Mesothelial cell of epicardium (in vitro differentiated cells): ENCODE data around the gene GALNT9. TPM values are rescaled to one million over a fixed set of nuclear protein-coding genes. Genes with fewer than 3 reads are reported as not detected.

Experiments used
- DNase-seq, 2 experiments: peaks; one replicate each; pipeline ENCODE4 v3.0.0; 2021; ENCODE audit warnings: low spot score in 2 of 2; ENCODE audit not compliant: unreplicated experiment in 2 of 2
- H3K27ac Mint-ChIP-seq: 2 replicates; pipeline ENCODE4 v1.8.0; 2021; ENCODE audit warnings: mixed read lengths
- H3K27me3 Mint-ChIP-seq: 2 replicates; pipeline ENCODE4 v1.8.0; 2021; ENCODE audit warnings: low read depth, mixed read lengths
- H3K36me3 Mint-ChIP-seq: 2 replicates; pipeline ENCODE4 v1.8.0; 2021; ENCODE audit warnings: mixed read lengths
- H3K4me1 Mint-ChIP-seq: 2 replicates; pipeline ENCODE4 v1.8.0; 2021; ENCODE audit warnings: mixed read lengths
- H3K4me3 Mint-ChIP-seq: 2 replicates; pipeline ENCODE4 v1.8.0; 2021; ENCODE audit warnings: mild to moderate bottlenecking, moderate library complexity, mixed read lengths
- H3K9me3 Mint-ChIP-seq: 2 replicates; pipeline ENCODE4 v1.8.0; 2021; ENCODE audit warnings: mixed read lengths
- CTCF ChIP-seq: fragments of 200-600 bp; sonication (generic); IDR thresholded peaks from one replicate; pipeline ENCODE4 v1.5.0; 2021; ENCODE audit warnings: antibody characterized with exemption; ENCODE audit not compliant: unreplicated experiment
- total RNA-seq: library from RNA; stranded (reverse); gene quantifications from 3 replicates; pipeline ENCODE4 v1.2.1, GENCODE V29; 2021

Gene GALNT9
- total RNA-seq, 1 donor from 2014 or later = 4.8 TPM

GRCh38 chr12:132353811-132354210 lies 24.4 kb upstream of the GALNT9 start:
- Mint-ChIP-seq H3K4me1 (peaks cover 4% of the 10 kb centered on the region), H3K27me3 (peaks cover 46% of the 10 kb centered on the region), H3K36me3 (no peaks in the 10 kb centered on the region), H3K27ac (no peak overlapping the region), H3K4me3 (no peak overlapping the region), H3K9me3 (no peaks in the 10 kb centered on the region)
- DNase-seq = no peak
- no peak for TF ChIP-seq CTCF

- Mint-ChIP-seq H3K27ac (no peak overlapping the region), H3K9me3 (no peaks in the 10 kb centered on the region), H3K27me3 (peaks cover 51% of the 10 kb centered on the region), H3K4me3 (no peak overlapping the region), H3K36me3 (no peaks in the 10 kb centered on the region), H3K4me1 (peaks cover 4% of the 10 kb centered on the region)
- no peak for DNase-seq
- no peak for TF ChIP-seq CTCF
Observed at GRCh38 chr12:132352896-132353800, 23.8 kb upstream of the GALNT9 start.

GRCh38 chr12:132351751-132352495 lies 22.5 kb upstream of the GALNT9 start:
- peaks cover 4% of the 10 kb centered on the region for H3K4me1 Mint-ChIP-seq
- peaks cover 50% of the 10 kb centered on the region for H3K27me3 Mint-ChIP-seq
- no peak overlapping the region for H3K4me3 Mint-ChIP-seq
- TF ChIP-seq CTCF = no peak
- no peak for DNase-seq
- H3K27ac Mint-ChIP-seq = no peak overlapping the region
- H3K36me3 Mint-ChIP-seq = no peaks in the 10 kb centered on the region
- H3K9me3 Mint-ChIP-seq = no peaks in the 10 kb centered on the region

GRCh38 chr12:132349501-132350131 lies 20.2 kb upstream of the GALNT9 start:
- H3K36me3 Mint-ChIP-seq = no peaks in the 10 kb centered on the region
- TF ChIP-seq CTCF = no peak

GRCh38 chr12:132348176-132348575 lies 18.8 kb upstream of the GALNT9 start:
- Mint-ChIP-seq H3K9me3 (no peaks in the 10 kb centered on the region), H3K27ac (no peak overlapping the region), H3K27me3 (peaks cover 44% of the 10 kb centered on the region), H3K4me1 (no peaks in the 10 kb centered on the region), H3K36me3 (no peaks in the 10 kb centered on the region), H3K4me3 (no peak overlapping the region)
- TF ChIP-seq CTCF = no peak
- DNase-seq = no peak

More at GRCh38 chr12:132349501-132350131, 20.2 kb upstream of the GALNT9 start:
- Mint-ChIP-seq H3K4me3 (no peak overlapping the region), H3K9me3 (no peaks in the 10 kb centered on the region), H3K27me3 (peaks cover 42% of the 10 kb centered on the region), H3K27ac (no peak overlapping the region), H3K4me1 (no peaks in the 10 kb centered on the region)
- DNase-seq = no peak
